Endothelial cell of coronary artery (primary cell): ENCODE data around the gene MUL1. TPM values are rescaled to one million over a fixed set of nuclear protein-coding genes. Genes with fewer than 3 reads are reported as not detected.

Source experiments
- total RNA-seq: library from RNA; depleted of rRNA; stranded (reverse); fragments of >200 nt; gene quantifications from 2 replicates; pipeline ENCODE4 v1.2.3, GENCODE V29; 2014

Gene MUL1, protein sequence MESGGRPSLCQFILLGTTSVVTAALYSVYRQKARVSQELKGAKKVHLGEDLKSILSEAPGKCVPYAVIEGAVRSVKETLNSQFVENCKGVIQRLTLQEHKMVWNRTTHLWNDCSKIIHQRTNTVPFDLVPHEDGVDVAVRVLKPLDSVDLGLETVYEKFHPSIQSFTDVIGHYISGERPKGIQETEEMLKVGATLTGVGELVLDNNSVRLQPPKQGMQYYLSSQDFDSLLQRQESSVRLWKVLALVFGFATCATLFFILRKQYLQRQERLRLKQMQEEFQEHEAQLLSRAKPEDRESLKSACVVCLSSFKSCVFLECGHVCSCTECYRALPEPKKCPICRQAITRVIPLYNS
- total RNA-seq: 20.4 and 23.6 TPM in 2 replicates

DNA sequence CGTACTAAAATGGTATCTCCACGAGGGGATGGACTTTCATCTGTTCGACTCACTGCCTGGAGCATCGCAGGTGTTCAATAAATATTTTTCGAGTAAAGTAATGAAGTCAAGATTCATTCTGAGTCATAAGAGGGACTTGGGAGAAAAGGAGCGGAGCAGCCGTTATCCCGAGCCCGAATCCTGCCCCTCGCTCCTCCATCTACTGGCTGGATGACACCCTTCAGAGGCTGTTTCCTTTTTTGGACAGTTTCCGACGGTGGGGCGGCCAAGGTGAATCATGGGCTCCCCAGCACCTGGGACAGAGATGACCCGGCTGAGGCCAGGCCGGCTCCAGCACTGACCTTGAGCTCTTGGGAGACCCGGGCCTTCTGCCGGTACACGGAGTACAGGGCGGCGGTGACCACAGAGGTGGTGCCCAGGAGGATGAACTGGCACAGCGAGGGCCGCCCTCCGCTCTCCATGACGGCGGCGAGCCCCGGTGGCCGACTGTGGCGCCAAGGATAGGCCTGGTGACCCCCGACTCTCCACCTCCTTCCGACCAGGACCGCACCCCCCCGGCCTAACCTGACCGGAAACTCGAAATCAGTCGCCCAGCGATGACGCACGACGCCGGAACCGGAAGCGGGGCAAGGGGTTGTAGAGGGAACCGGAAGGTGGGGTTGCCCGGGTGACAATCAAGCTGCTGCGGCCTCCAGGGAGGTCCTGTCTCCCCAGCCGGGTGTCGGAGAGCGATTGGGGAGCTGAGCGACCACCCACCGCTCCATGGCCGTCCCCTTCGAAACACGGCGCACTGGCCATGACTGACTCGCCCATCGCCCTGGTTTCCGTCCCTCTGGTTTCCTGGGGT lies at the start of gene MUL1:
Gene MUL1 (minus strand): TSS at position 588 of the 847 bp plus-strand sequence. CDS start 127 bp downstream, at position 461.

DNA sequence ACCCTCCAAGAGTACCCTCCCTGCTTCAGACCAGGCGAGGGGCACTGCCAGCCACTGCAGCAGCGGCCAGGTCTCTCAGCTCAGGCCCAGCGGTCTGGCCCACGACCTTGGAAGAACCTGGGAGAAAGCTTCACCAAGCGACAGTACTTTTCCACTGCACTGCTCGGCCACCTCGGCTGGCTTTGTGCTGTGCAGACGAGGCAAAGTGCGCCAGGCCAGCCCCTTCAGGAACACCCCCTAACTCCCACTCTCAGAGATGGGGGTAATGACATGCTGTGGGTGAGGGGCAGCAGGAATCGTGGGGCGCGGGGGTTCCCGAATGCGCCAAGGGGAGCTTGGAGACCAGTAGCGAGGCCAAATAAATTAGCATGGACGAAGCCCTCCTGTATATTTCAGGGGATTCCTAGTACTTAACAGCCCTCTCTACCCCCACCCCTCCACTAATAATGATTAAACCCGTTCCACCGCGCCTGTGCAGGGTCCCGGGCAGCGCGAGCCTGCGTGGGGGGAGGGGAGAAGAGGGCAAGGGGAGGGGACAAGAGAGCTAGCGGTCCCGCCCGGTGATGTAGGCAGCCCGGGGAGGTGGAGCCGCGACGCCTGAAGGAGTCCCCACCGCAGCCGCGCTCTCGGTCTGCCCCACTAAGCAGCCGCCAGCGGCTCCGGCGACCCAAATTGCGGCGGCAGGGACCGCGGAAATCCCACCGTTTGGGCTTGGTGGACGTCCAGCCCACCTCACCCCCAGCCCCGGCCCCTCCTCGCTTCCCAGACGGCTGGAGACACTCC lies 44.2 kb upstream of the MUL1 start, which contains the start of gene FAM43B:
Gene FAM43B (plus strand): TSS at position 629 of the 783 bp plus-strand sequence. CDS start 401 bp downstream, outside the sequence.

DNA sequence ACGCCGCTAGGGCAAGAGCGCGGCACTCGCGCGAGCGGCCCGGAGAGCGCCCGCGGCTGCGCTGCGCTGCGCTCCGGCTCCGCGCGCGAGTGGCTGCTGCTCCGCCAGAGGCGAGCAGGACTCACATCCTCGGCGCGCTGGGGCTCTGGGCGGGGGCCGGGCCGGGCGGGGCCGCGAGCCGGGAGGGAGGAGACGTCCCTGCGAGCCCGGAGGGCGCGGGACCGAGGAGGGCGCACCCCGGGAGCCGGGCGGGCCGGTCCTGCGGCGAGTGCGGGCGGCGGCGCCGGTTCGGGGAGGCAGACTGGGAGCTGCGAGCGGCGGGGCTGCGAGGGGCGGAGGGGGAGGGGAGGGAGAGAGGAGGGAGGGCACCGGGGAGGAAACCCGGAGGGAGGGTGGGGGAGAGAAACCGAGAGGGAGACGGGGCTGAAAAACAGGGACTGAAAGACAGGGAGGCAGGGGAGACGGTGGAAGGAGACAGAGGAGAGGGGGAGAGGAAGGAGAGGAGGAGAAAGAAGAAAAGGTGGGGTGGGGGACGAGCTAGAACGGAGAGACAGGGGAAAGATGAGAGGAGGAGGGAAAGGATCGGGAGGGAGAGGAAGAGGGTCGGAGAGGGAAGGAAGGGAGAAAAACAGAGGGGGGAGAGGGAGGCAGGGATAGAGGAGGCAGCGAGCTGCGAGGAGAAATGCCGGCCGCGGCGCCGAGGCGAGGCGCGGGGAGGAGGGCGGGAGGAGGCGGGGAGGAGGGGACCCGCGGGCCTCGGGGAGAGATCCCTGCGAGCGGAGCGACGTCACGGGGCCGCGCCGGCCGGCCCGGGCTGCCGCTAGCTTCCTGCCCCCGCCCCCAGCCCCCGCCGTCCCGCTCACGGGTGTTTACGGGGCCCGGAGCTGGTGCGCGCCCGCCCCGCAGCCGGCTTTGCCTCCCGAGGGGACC lies 22.2 kb downstream of the MUL1 start, which contains the start of gene CAMK2N1:
Gene CAMK2N1 (minus strand): TSS at position 684 of the 930 bp plus-strand sequence. CDS start 831 bp downstream, outside the sequence.

Other genes starting within 250 kb of the MUL1 start
- not detected in 2 replicates for gene VWA5B1, start 217.3 kb downstream of the MUL1 start, total RNA-seq
- 2.8 and 5.6 TPM in 2 replicates for gene CAMK2N1, start 21.9 kb downstream of the MUL1 start, total RNA-seq
- 0.09 TPM in 1 of 2 replicates, not detected in the other for gene FAM43B, start 44.4 kb upstream of the MUL1 start, total RNA-seq
- 0.66 and 0.90 TPM in 2 replicates for gene CDA, start 80.9 kb upstream of the MUL1 start, total RNA-seq
- 53.4 and 64.7 TPM in 2 replicates for gene PINK1, start 125.3 kb upstream of the MUL1 start, total RNA-seq
- 276 and 290 TPM in 2 replicates for gene DDOST, start 153.2 kb upstream of the MUL1 start, total RNA-seq
- 0.54 and 1.4 TPM in 2 replicates for gene KIF17, start 209.9 kb upstream of the MUL1 start, total RNA-seq
- gene SH2D5, start 224.6 kb upstream of the MUL1 start, total RNA-seq: 0.81 and 0.85 TPM in 2 replicates